Measurements from ENCODE around the gene TMEM235. TPM values are rescaled to one million over a fixed set of nuclear protein-coding genes. Genes with fewer than 3 reads are reported as not detected.

The TMEM235 gene
- total and polyA plus RNA-seq, 9 of the 15 experiments (the other 6 are each of a cell fraction or from before 2014, with no cell fraction given) = not detected

DNA sequence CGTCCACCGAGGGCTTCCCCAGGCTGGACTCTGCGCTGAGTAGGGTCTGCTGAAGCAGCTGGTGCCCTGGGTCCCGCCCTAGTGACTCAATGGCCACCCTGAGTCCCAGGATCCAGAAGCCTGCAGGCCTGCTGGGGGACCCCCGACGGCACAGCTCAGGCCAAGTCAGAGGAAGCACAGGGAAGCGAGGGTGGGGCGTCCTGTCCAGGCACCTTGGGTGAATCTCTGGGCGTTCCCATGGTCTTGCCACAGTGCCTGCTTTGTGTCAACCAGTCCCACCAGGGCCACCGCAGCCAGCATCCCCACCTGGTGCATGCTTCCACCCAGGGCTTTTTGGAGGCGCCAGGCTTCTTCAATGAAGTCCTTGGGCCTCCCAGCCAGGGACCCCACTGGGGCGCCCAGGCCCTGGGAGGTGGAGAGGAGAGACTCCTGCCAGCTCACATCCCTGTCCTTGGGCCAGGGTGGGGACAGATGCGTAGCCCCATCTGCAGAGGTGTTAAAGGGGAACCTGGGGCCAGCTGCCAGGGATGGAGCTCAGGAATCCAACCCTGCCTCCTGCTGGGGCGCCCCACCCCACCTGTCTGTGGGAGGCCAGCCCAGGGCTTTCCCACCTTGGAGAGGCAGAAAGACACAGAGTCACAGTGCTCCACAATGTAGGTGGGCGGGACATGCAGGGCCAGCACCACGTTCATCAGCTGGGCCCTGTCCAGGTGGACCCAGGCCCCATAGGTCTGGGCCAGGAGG is 17.8 kb downstream of the TMEM235 start:
- no peaks in the 10 kb centered on the region for H3K9me1 ChIP-seq (ENCODE audit: control insufficient read depth, insufficient read depth, low read length)
- FAIRE-seq (no peak), ATAC-seq (no peak), DNase-seq (ENCODE audit: extremely low read depth in 1 of 4, low spot score in 3 of 4) (no peak)
- WGBS (ENCODE audit: insufficient coverage, low coverage, missing lambda C conversion rate) = 79% methylated on average over 14 of the region's 16 CpGs
- no peak overlapping the region for H3K4me2 ChIP-seq (ENCODE audit: insufficient read depth, low read length)
- H3K79me2 ChIP-seq (ENCODE audit: control insufficient read depth, insufficient read depth, low read length) = peaks cover 7% of the 10 kb centered on the region
- H3K27me3 ChIP-seq (ENCODE audit: control insufficient read depth in 2 of 2, insufficient read depth in 2 of 2, low read length in 2 of 2) = no peaks in the 10 kb centered on the region
- intact Hi-C loops (cut with micrococcal nuclease) (no loop called here), in situ Hi-C loops (cut with MboI) (no loop called here)
- CTCF ChIA-PET (ENCODE audit: low intra/inter-chr PET ratio) = interaction anchor here (2.7 to 3.2 kb wide), 2 partner anchors 136 to 172 kb away, joined by 19 to 37 read pairs; no protein-coding TSS in a partner anchor
- no peak overlapping the region for H3K4me3 ChIP-seq
- no peaks in the 10 kb centered on the region for H3K9me3 ChIP-seq (replicated peaks; ENCODE audit: control insufficient read depth, insufficient read depth, low read depth, low read length)
- POLR2A ChIA-PET = interaction anchor here (0.8 to 1.5 kb wide), 2 partner anchors 10 to 29 kb away, joined by 3 read pairs; no protein-coding TSS in a partner anchor
- peaks cover 20 to 61% of the 10 kb centered on the region in 2 experiments for H3K4me1 ChIP-seq (replicated peaks in 1 of 2; ENCODE audit: control insufficient read depth in 2 of 2, insufficient read depth in 2 of 2, low read length in 2 of 2)
- no peaks in the 10 kb centered on the region for H4K20me1 ChIP-seq (replicated peaks; ENCODE audit: control insufficient read depth, insufficient read depth, low read length)
- no peaks in the 10 kb centered on the region for H3K36me3 ChIP-seq (ENCODE audit: control insufficient read depth, insufficient read depth, low read length)
- no peak overlapping the region for H2AFZ ChIP-seq (ENCODE audit: low read depth, low read length)
- peak overlapping the region in 1 of 2 experiments; percentile 81; a peak in 2 of 4 replicates for H3K9ac ChIP-seq (ENCODE audit: insufficient read depth in 1 of 2, low read depth in 2 of 2, low read length in 2 of 2)
- TF ChIP-seq SMARCA5 (IDR thresholded peaks at IDR 0.05) = no peak
- no peak for TF ChIP-seq MXD1 (CRISPR knock-in tag; IDR thresholded peaks at IDR 0.05; ENCODE audit: borderline replicate concordance, poor library complexity, severe bottlenecking)
- TF ChIP-seq, protein P1, sequence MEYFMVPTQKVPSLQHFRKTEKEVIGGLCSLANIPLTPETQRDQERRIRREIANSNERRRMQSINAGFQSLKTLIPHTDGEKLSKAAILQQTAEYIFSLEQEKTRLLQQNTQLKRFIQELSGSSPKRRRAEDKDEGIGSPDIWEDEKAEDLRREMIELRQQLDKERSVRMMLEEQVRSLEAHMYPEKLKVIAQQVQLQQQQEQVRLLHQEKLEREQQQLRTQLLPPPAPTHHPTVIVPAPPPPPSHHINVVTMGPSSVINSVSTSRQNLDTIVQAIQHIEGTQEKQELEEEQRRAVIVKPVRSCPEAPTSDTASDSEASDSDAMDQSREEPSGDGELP (CRISPR knock-in tag; IDR thresholded peaks at IDR 0.05; ENCODE audit: borderline replicate concordance) = 0 out of 2 replicates have a peak, but pooled peaks have one; percentile 9
- TF ChIP-seq ILK (tag; IDR thresholded peaks at IDR 0.05; ENCODE audit: borderline replicate concordance, low read depth) = no peak
- TF ChIP-seq ZNF592 (IDR thresholded peaks at IDR 0.05) = no peak
- H3K27ac ChIP-seq (ENCODE audit: extremely low read depth, low read depth, low read length) = no peak overlapping the region
- no TSS peak for BruUV-seq (replicated peaks)
